Gastrocnemius medialis (tissue), 4 donors: ENCODE data around the gene NCKAP1.

Experiments
- POLR2A ChIP-seq, 2 donors: fragments of 450-650 bp; IDR thresholded peaks; one replicate each; pipeline ENCODE4 v1.6.1; 2017; ENCODE audit warnings: antibody characterized with exemption in 2 of 2, mild to moderate bottlenecking in 2 of 2, moderate library complexity in 2 of 2
- TF ChIP-seq, protein P1 (sequence below), 5 experiments: fragments of 450-650 bp in 3 of 5; fragments of 200-600 bp in 2 of 5; sonication (generic) in 2 of 5; IDR thresholded peaks in 4 of 5; conservative IDR thresholded peaks in 1 of 5; 1 replicate in 4 of 5; 2 replicates in 1 of 5; pipeline ENCODE4 v1.5.1; 2016 to 2019; ENCODE audit warnings: antibody characterized with exemption in 5 of 5, mild to moderate bottlenecking in 3 of 5, moderate library complexity in 3 of 5

DNA sequence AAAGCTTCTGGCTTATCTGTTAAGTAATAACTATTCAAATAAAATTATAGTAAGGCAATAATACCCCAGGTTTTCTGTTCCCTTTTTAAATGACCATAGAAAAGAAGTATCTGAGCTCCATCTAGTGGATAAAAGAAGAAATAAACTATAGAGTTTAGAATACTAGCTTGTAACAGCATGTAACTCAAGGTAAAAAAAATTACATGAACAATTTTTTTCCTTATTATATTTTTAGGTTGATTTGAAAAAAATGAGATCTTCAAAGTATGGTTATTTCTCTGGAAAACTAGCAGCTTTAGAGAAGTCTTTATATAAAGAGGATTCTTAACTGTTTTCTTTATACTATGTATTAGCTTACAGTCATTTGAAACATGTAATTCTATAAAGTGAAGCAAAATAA lies 58.1 kb downstream of the NCKAP1 start:
- TF ChIP-seq, protein P1, sequence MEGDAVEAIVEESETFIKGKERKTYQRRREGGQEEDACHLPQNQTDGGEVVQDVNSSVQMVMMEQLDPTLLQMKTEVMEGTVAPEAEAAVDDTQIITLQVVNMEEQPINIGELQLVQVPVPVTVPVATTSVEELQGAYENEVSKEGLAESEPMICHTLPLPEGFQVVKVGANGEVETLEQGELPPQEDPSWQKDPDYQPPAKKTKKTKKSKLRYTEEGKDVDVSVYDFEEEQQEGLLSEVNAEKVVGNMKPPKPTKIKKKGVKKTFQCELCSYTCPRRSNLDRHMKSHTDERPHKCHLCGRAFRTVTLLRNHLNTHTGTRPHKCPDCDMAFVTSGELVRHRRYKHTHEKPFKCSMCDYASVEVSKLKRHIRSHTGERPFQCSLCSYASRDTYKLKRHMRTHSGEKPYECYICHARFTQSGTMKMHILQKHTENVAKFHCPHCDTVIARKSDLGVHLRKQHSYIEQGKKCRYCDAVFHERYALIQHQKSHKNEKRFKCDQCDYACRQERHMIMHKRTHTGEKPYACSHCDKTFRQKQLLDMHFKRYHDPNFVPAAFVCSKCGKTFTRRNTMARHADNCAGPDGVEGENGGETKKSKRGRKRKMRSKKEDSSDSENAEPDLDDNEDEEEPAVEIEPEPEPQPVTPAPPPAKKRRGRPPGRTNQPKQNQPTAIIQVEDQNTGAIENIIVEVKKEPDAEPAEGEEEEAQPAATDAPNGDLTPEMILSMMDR (IDR thresholded peaks at IDR 0.05 in 4 of 5, conservative IDR thresholded peaks at IDR 0.05 in 1 of 5), result peak; percentile 40 to 70 (median 67)
- TF ChIP-seq POLR2A (IDR thresholded peaks at IDR 0.05), result no peak
